A673 (cell line): ENCODE measurements around the gene DEF6. TPM values are rescaled to one million over a fixed set of nuclear protein-coding genes. Genes with fewer than 3 reads are reported as not detected.

ENCODE experiments used
- BruUV-seq: library from RNA; stranded (reverse); fragments of 400-500 nt; replicated peaks from 2 replicates; lab custom pipeline; 2021; lab: Mats Ljungman, UMichigan
- CTCF ChIA-PET: fragments of 300-600 bp; sonication (Branson Sonifier 250); formaldehyde crosslinking; loops from one replicate; lab custom pipeline; 2022; ENCODE audit warnings: antibody characterized with exemption; lab: Charles Lee
- POLR2A ChIA-PET: fragments of 300-600 bp; sonication (Branson Sonifier 250); formaldehyde crosslinking; loops from one replicate; lab custom pipeline; 2022; ENCODE audit warnings: antibody characterized with exemption; ENCODE audit not compliant: low non-redundant PET; lab: Charles Lee
- DNase-seq: peaks from one replicate; pipeline ENCODE4 v3.0.0-alpha.2; 2015; ENCODE audit warnings: low spot score
- H3K27ac ChIP-seq: fragments of 200-600 bp; sonication (generic); 2 replicates; pipeline ENCODE4 v1.5.1; 2016; ENCODE audit warnings: mixed run types, low read depth, mild to moderate bottlenecking, mixed read lengths, antibody characterized with exemption, low read length; ENCODE audit not compliant: poor library complexity, severe bottlenecking
- H3K27me3 ChIP-seq: fragments of 200-600 bp; sonication (generic); replicated peaks from 2 replicates; pipeline ENCODE4 v1.6.1; 2017; ENCODE audit warnings: mixed run types, low read depth, mild to moderate bottlenecking, mixed read lengths, antibody characterized with exemption, low read length; ENCODE audit not compliant: insufficient read depth, poor library complexity
- H3K36me3 ChIP-seq: fragments of 200-600 bp; sonication (generic); 2 replicates; pipeline ENCODE4 v1.6.1; 2016; ENCODE audit warnings: mixed run types, mild to moderate bottlenecking, mixed read lengths, antibody characterized with exemption, low read length; ENCODE audit not compliant: insufficient read depth, poor library complexity, severe bottlenecking
- H3K4me1 ChIP-seq: fragments of 200-600 bp; sonication (generic); 2 replicates; pipeline ENCODE4 v1.6.1; 2017; ENCODE audit warnings: mixed run types, mild to moderate bottlenecking, mixed read lengths, antibody characterized with exemption, low read length; ENCODE audit not compliant: insufficient read depth, poor library complexity, severe bottlenecking
- H3K4me3 ChIP-seq: fragments of 200-600 bp; sonication (generic); 2 replicates; pipeline ENCODE4 v1.5.1; 2016; ENCODE audit warnings: low read depth, mixed run types, mild to moderate bottlenecking, mixed read lengths, low read length; ENCODE audit not compliant: poor library complexity, severe bottlenecking
- H3K9me3 ChIP-seq: fragments of 200-600 bp; sonication (generic); 2 replicates; pipeline ENCODE4 v1.6.1; 2016; ENCODE audit warnings: mixed run types, low read depth, mild to moderate bottlenecking, mixed read lengths, antibody characterized with exemption, low read length; ENCODE audit not compliant: poor library complexity, severe bottlenecking
- CTCF ChIP-seq: fragments of 300-800, 200-600 bp; sonication (generic); conservative IDR thresholded peaks from 2 replicates; pipeline ENCODE4 v1.5.1; 2017; ENCODE audit warnings: low read depth, mild to moderate bottlenecking, antibody characterized with exemption, low read length, moderate library complexity, mixed read lengths
- EZH2 ChIP-seq: fragments of 200-600 bp; sonication (generic); IDR thresholded peaks from 2 replicates; pipeline ENCODE4 v1.6.1; 2017; ENCODE audit warnings: borderline replicate concordance, low read depth, mild to moderate bottlenecking, mixed read lengths, antibody characterized with exemption, low read length; ENCODE audit not compliant: poor library complexity, severe bottlenecking
- intact Hi-C: fragments of 100-400 bp; cut with micrococcal nuclease; formaldehyde crosslinking; loops from one replicate; pipeline ENCODE4 v1.10.0; 2022; ENCODE audit not compliant: unreplicated experiment
- total RNA-seq: library from RNA; stranded (reverse); gene quantifications from 2 replicates; pipeline ENCODE4 v1.2.3, GENCODE V29; 2021

Gene DEF6
- total RNA-seq, 1 experiment from 2014 or later, result 0.37 TPM

DNA sequence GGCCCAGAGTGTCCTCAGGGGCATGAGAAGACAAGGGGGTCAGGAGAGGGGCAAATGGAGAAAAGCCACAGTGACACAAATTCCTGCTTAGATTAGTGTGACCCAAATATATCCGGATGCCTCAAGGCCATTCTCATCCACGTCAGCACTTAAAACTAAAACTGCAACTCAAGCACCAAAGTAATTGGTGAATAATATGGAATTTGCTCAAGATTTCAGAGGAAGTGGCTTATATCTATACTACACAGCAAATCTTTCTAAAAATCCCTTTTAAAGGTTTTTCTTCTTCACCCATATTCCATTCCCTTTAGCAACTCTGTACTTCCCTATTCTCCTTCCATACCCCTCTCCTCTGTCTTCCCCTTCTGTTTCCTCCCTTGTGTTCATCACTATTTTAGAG, 15.2 kb downstream of the DEF6 start:
- no TSS peak for BruUV-seq
- Histone ChIP-seq H3K27ac (no peak overlapping the region), H3K36me3 (no peaks in the 10 kb centered on the region), H3K4me1 (no peaks in the 10 kb centered on the region), H3K9me3 (no peaks in the 10 kb centered on the region), H3K4me3 (no peak overlapping the region), H3K27me3 (peaks cover 18% of the 10 kb centered on the region)
- intact Hi-C loops, result no loop called here
- CTCF ChIA-PET, result no interaction called here
- POLR2A ChIA-PET, result interaction anchor here (0.6 kb wide), 1 partner anchor 423 kb away, joined by 3 read pairs; no protein-coding TSS in a partner anchor
- DNase-seq, result no peak
- TF ChIP-seq CTCF, result no peak
- TF ChIP-seq EZH2, result no peak

DNA sequence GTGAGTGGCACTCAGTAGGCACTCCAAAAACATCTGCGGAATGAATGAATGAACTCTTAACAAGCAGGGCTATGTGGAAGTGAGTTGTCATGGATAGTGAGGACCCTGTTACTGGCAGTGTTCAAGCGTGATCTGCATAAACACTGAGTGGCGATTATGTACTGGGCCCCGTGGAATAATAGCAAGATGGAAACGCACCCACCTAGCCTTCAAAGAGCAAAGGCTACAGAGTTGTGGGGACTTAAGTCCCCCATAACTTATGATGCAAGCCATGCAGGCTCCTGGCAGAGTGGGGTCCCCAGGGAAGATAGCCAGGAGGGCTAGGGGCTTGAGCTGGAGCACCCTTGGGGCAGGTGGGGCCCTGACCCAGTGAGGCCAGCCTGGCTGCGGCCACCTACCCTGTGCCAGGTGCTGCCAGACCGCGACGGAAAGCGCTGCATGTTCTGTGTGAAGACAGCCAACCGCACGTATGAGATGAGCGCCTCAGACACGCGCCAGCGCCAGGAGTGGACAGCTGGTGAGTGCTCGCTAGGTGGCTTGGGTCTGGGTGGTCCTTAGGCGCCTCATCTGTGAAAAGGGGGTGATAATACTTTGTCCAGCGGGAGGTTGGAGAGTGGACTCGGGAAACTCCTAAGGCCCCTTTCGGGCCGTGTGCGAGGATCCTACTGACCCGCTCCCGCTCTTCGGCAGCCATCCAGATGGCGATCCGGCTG, 20.0 kb downstream of the DEF6 start:
- Histone ChIP-seq H3K9me3 (no peaks in the 10 kb centered on the region), H3K4me3 (peak overlapping the region; percentile 49), H3K4me1 (no peaks in the 10 kb centered on the region), H3K27ac (no peak overlapping the region), H3K27me3 (peaks cover 18% of the 10 kb centered on the region), H3K36me3 (no peaks in the 10 kb centered on the region)
- intact Hi-C loops, result no loop called here
- no peak for TF ChIP-seq EZH2
- TF ChIP-seq CTCF, result no peak
- POLR2A ChIA-PET, result interaction anchor here (0.7 kb wide), 1 partner anchor 1316 kb away, joined by 3 read pairs; no protein-coding TSS in a partner anchor
- CTCF ChIA-PET, result interaction anchor here (0.8 kb wide), 1 partner anchor 149 kb away, joined by 5 read pairs; no protein-coding TSS in a partner anchor
- peak; percentile 21 for DNase-seq
- no TSS peak for BruUV-seq

GRCh38 chr6:35318196-35319171, 20.9 kb downstream of the DEF6 start:
- CTCF ChIA-PET, result interaction anchor here (0.5 to 0.8 kb wide), 3 partner anchors 23 to 148 kb away, joined by 3 to 5 read pairs (median 4); no protein-coding TSS in a partner anchor
- Histone ChIP-seq H3K27ac (no peak overlapping the region), H3K36me3 (no peaks in the 10 kb centered on the region), H3K4me3 (peak overlapping the region; percentile 49), H3K4me1 (no peaks in the 10 kb centered on the region), H3K9me3 (no peaks in the 10 kb centered on the region), H3K27me3 (peaks cover 18% of the 10 kb centered on the region)
- BruUV-seq, result no TSS peak
- TF ChIP-seq CTCF, result 0 out of 2 replicates have a peak, but pooled peaks have one; percentile 21
- TF ChIP-seq EZH2, result no peak
- DNase-seq, result peak; percentile 86
- intact Hi-C loops, result no loop called here
- POLR2A ChIA-PET, result interaction anchor here (0.7 kb wide), 1 partner anchor 1317 kb away, joined by 3 read pairs; no protein-coding TSS in a partner anchor
